ENCODE results near the gene KRT79.
"Not testable (repeated sequence)": the region's sequence is repeated elsewhere in the genome, so short reads cannot be mapped to it uniquely, and the experiment has no call there.

Gene KRT79

GRCh38 chr12:52805000-52805399 is 29.1 kb downstream of the KRT79 start:
- no peak for DNase-seq

GRCh38 chr12:52802442-52802841 is 31.7 kb downstream of the KRT79 start:
- no peak for DNase-seq

GRCh38 chr12:52801773-52802172 is 32.3 kb downstream of the KRT79 start:
- no peak for DNase-seq

- DNase-seq, result no peak
These were observed 33.7 kb downstream of the KRT79 start for GRCh38 chr12:52800259-52800917.

- no peak for DNase-seq
These were observed 34.5 kb downstream of the KRT79 start for GRCh38 chr12:52799505-52800211.

- no peak for DNase-seq
These were observed 35.2 kb downstream of the KRT79 start for GRCh38 chr12:52798671-52799504.

GRCh38 chr12:52798003-52798670 is 36.0 kb downstream of the KRT79 start:
- DNase-seq, result no peak

- DNase-seq, result no peak
These were observed 36.6 kb downstream of the KRT79 start for GRCh38 chr12:52797529-52797894.

- DNase-seq, result no peak
These were observed 37.1 kb downstream of the KRT79 start for GRCh38 chr12:52796839-52797528.

- DNase-seq, result no peak
These were observed 37.7 kb downstream of the KRT79 start for GRCh38 chr12:52796429-52796794.

GRCh38 chr12:52795694-52796428 is 38.2 kb downstream of the KRT79 start, which contains the start of gene KRT3:
KRT3 (minus strand) TSS chr12:52796117; CDS start chr12:52796042, 75 bp downstream.
- no peak for DNase-seq

GRCh38 chr12:52795332-52795674 is 38.8 kb downstream of the KRT79 start:
- not testable (repeated sequence) for DNase-seq

GRCh38 chr12:52794479-52795331 is 39.4 kb downstream of the KRT79 start:
- no peak for DNase-seq

- no peak for DNase-seq
These were observed 41.7 kb downstream of the KRT79 start for GRCh38 chr12:52792185-52793029.

- DNase-seq, result no peak
These were observed 42.6 kb downstream of the KRT79 start for GRCh38 chr12:52791271-52792184.

- DNase-seq, result no peak
These were observed 43.5 kb downstream of the KRT79 start for GRCh38 chr12:52790427-52791270.

All from right kidney (tissue), 1 donor.